Measurements from ENCODE around the gene KCNMB2.

Gene KCNMB2

DNA sequence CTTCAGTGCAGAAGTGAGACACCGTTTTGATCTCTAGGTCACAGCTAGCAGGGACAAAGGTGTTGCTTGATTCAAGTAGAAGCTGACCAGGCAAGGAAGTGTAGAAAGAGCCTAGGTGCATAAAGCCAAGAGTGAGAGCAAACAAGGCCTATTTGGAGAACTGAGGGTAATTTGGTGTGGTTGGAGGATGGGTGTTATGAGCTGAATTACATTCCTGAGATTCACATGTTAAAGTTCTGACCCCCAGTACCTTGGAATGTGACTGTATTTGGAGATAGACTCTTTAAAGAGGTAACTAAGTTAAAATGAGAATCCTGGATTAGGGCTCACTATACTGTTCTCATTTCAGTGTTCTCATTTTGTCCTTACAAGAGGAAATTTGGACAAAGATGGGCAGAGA, 344.0 kb downstream of the KCNMB2 start:
- no peak for TF ChIP-seq ZFX (IDR thresholded peaks at IDR 0.05; ENCODE audit: borderline replicate concordance)
- no peak for TF ChIP-seq CTCF (IDR thresholded peaks at IDR 0.05)
- H3K27ac ChIP-seq = no peak overlapping the region

Data from 22Rv1 (cell line).